ENCODE results near the gene TSPY8. TPM values are rescaled to one million over a fixed set of nuclear protein-coding genes. Genes with fewer than 3 reads are reported as not detected.
A peak's percentile ranks its signal among the peaks of the same experiment; 100 is the strongest.
"Not testable (repeated sequence)": the region's sequence is repeated elsewhere in the genome, so short reads cannot be mapped to it uniquely, and the experiment has no call there.

TSPY8 gene
- total RNA-seq (1 to 10 TPM; 1.8 to 2.5 TPM), polyA plus RNA-seq (ENCODE audit: insufficient read depth, low read depth, low replicate concordance) (3.5 TPM)
- long read RNA-seq, donor 1, partial matches to known transcripts, result 0 of 1 reads
- long read RNA-seq, donor 1, other reads (novel, unspliced or antisense), result 0 of 1 reads
- long read RNA-seq, donor 2, result 0 reads

GRCh38 chrY:9357497-9357896 is at the start of gene TSPY8:
Gene TSPY8 (plus strand): TSS chrY:9357797. CDS start chrY:9357843, 46 bp downstream.
- DNase-seq, result peak; percentile 16
- H3K27ac ChIP-seq; H3K36me3 ChIP-seq (ENCODE audit: low read depth, missing control alignments); H3K4me3 ChIP-seq; intact Hi-C loops (cut with DNase I; ENCODE audit: low total_unique reads); H3K4me1 ChIP-seq; H3K9me3 ChIP-seq; H3K27me3 ChIP-seq: not testable (repeated sequence)
- no CpG with 5 or more reads among the region's 25 CpGs for WGBS, 2 donors

- Histone ChIP-seq H3K4me3 (no peak overlapping the region), H3K27me3 (no peaks in the 10 kb centered on the region), H3K4me1 (no peaks in the 10 kb centered on the region), H3K36me3 (ENCODE audit: low read depth, missing control alignments) (no peaks in the 10 kb centered on the region), H3K27ac (no peak overlapping the region), H3K9me3 (no peaks in the 10 kb centered on the region)
- no peak for DNase-seq
- intact Hi-C loops (cut with DNase I; ENCODE audit: low total_unique reads), result no loop called here
- TF ChIP-seq POLR2A (IDR thresholded peaks at IDR 0.05), result no peak
- no peak for TF ChIP-seq CTCF (IDR thresholded peaks at IDR 0.05)
- WGBS, 2 donors, result 66 to 76% methylated on average over 7 of the region's 7 CpGs
Observed at GRCh38 chrY:9320996-9321395, 36.6 kb upstream of the TSPY8 start.

GRCh38 chrY:9337164-9337563 is 20.4 kb upstream of the TSPY8 start, which contains the start of gene TSPY4:
Gene TSPY4 (plus strand): TSS chrY:9337464. CDS start chrY:9337510, 46 bp downstream.
- H3K36me3 ChIP-seq (ENCODE audit: low read depth, missing control alignments); H3K27ac ChIP-seq; H3K27me3 ChIP-seq; H3K9me3 ChIP-seq; H3K4me3 ChIP-seq; DNase-seq; H3K4me1 ChIP-seq; intact Hi-C loops (cut with DNase I; ENCODE audit: low total_unique reads): not testable (repeated sequence)
- no CpG with 5 or more reads among the region's 26 CpGs for WGBS, 2 donors

GRCh38 chrY:9396527-9396926 is 38.9 kb downstream of the TSPY8 start:
- H3K4me1 ChIP-seq; H3K4me3 ChIP-seq; H3K27ac ChIP-seq; H3K27me3 ChIP-seq; H3K36me3 ChIP-seq (ENCODE audit: low read depth, missing control alignments); H3K9me3 ChIP-seq; intact Hi-C loops (cut with DNase I; ENCODE audit: low total_unique reads); DNase-seq: not testable (repeated sequence)
- WGBS, 2 donors, result 78% methylated on average over 12 of the region's 26 CpGs; no CpG with 5 or more reads in 1 of the 2 donors

- H3K27me3 ChIP-seq; H3K9me3 ChIP-seq; DNase-seq; H3K4me3 ChIP-seq; intact Hi-C loops (cut with DNase I; ENCODE audit: low total_unique reads); H3K36me3 ChIP-seq (ENCODE audit: low read depth, missing control alignments); H3K4me1 ChIP-seq; H3K27ac ChIP-seq: not testable (repeated sequence)
- no CpG with 5 or more reads among the region's 26 CpGs for WGBS, 2 donors
Observed at GRCh38 chrY:9398121-9398520, 40.5 kb downstream of the TSPY8 start, which contains the start of gene TSPY3. Gene TSPY3 (plus strand): TSS chrY:9398421. CDS start chrY:9398467, 46 bp downstream.

Small RNA genes lying within 50 kb of the gene (small RNA-seq; reads per million reads assigned to genes)
- 0 reads per million in 2 donors for gene AC006158.1

Other genes starting within 250 kb of the TSPY8 start
- gene TSPY4, start 20.3 kb upstream of the TSPY8 start, total RNA-seq, result 1 to 10 TPM; 1.5 to 8.3 TPM
- 38.4 TPM for gene TSPY4, start 20.3 kb upstream of the TSPY8 start, polyA plus RNA-seq (ENCODE audit: insufficient read depth, low read depth, low replicate concordance)
- gene TSPY3, start 40.6 kb downstream of the TSPY8 start, total RNA-seq, result 1 to 10 TPM; 5.7 to 6.9 TPM
- 6.0 TPM for gene TSPY3, start 40.6 kb downstream of the TSPY8 start, polyA plus RNA-seq (ENCODE audit: insufficient read depth, low read depth, low replicate concordance)
- 1 to 10 TPM; 3.3 to 4.6 TPM for gene TSPY1, start 109.2 kb downstream of the TSPY8 start, total RNA-seq
- 5.1 TPM for gene TSPY1, start 109.2 kb downstream of the TSPY8 start, polyA plus RNA-seq (ENCODE audit: insufficient read depth, low read depth, low replicate concordance)
- gene TSPY9, start 129.5 kb downstream of the TSPY8 start, total RNA-seq, result 10 to 100 TPM in 1 of 2 donors, 1 to 10 TPM in 1; 9.0 to 11.6 TPM
- 17.2 TPM for gene TSPY9, start 129.5 kb downstream of the TSPY8 start, polyA plus RNA-seq (ENCODE audit: insufficient read depth, low read depth, low replicate concordance)
- 1 to 10 TPM; 4.6 to 8.4 TPM for gene TSPY10, start 170.1 kb downstream of the TSPY8 start, total RNA-seq
- 15.4 TPM for gene TSPY10, start 170.1 kb downstream of the TSPY8 start, polyA plus RNA-seq (ENCODE audit: insufficient read depth, low read depth, low replicate concordance)